Neural cell (in vitro differentiated cells): ENCODE data around the gene KIZ.

Experiments
- CTCF ChIP-seq: fragments of 450-650 bp; IDR thresholded peaks from 2 replicates; pipeline ENCODE4 v1.5.1; 2014; ENCODE audit warnings: antibody characterized with exemption, mild to moderate bottlenecking, moderate library complexity; ENCODE audit not compliant: poor library complexity, severe bottlenecking
- EP300 ChIP-seq: fragments of 450-650 bp; conservative IDR thresholded peaks from 2 replicates; pipeline ENCODE4 v1.6.1; 2014; ENCODE audit warnings: antibody characterized with exemption, mild to moderate bottlenecking, moderate library complexity; ENCODE audit not compliant: poor library complexity, severe bottlenecking
- EZH2 ChIP-seq: fragments of 200-600, 300-800 bp; shearing (Covaris generic), sonication (generic); IDR thresholded peaks from 2 replicates; pipeline ENCODE4 v1.6.1; 2014; ENCODE audit warnings: antibody characterized with exemption, low read length, borderline replicate concordance, mild to moderate bottlenecking; ENCODE audit not compliant: insufficient read depth, poor library complexity, severe bottlenecking

GRCh38 chr20:21272679-21273078, 146.8 kb downstream of the KIZ start:
- TF ChIP-seq EP300 (no peak), CTCF (no peak), EZH2 (no peak)
